HG02870 (cell line): ENCODE results near the gene MSTN.

ENCODE experiments used
- ATAC-seq: cut with Tn5 transposase; IDR thresholded peaks from one replicate; pipeline ENCODE4 v1.9.1; 2021; ENCODE audit warnings: mild to moderate bottlenecking, moderate library complexity; ENCODE audit not compliant: unreplicated experiment

Gene MSTN

DNA sequence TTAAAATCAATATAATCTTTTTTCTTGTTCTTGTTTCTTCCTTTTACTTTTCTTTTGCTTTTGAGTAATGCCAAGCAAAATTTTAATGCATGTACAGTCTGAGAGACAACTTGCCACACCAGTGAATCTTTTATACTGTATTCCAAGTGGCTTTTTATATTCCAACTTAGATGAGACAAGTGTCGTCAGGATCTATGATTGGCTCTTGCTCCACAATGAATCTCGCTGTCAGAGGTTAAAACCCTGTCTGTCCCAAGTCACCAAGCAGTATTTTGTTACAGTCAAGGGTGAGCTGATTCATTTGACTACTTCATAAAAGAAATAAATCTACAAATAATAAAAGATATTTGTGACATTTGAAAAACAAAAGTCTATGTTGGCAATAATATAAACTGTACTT is at the start of gene MSTN:
MSTN (minus strand) TSS at position 129 of the 400 bp plus-strand sequence. CDS start 133 bp downstream, outside the sequence.
- ATAC-seq, result no peak

GRCh38 chr2:190111166-190111565 is 48.6 kb upstream of the MSTN start:
- ATAC-seq, result no peak

DNA sequence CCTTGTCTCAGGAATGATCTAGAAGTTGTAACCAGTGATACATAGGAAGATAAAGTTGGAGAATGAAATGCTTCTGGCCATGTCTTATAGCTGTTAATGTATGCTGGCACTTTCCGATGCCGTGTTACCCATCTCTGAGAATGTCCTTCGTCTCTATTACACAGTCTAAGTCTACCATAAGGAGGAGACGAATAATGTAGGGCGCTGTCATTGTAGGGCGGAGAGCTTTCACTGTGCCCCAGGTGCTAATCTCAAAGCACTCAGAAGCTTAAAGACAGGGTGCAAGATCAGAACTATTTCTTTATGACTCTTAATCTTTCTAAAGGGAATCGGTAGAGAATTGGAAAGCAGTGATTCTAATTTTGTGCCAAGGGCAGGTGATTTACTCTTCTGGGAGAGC is 48.2 kb upstream of the MSTN start:
- no peak for ATAC-seq

DNA sequence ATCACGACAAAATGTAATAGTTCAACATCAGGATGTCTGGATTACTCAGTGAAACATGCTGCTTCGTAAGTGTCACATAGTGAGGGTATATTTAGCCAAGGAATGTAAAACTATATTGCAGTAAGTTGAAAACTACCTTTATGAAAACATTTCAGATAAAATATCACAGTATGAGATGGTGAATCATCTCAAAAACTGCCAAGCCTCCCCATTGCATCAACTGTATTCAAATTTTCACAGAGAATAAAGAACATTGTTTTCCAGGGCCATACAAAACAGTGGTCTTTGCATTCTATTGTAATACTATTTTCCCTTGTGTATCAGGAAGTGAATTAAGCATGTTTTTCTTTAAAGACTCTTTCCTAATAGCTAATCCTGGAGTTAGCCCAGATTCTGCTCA is 47.6 kb upstream of the MSTN start:
- ATAC-seq, result no peak

- no peak for ATAC-seq
Measured at GRCh38 chr2:190107409-190107808, 44.9 kb upstream of the MSTN start.

GRCh38 chr2:190106783-190107182 is 44.3 kb upstream of the MSTN start:
- no peak for ATAC-seq

DNA sequence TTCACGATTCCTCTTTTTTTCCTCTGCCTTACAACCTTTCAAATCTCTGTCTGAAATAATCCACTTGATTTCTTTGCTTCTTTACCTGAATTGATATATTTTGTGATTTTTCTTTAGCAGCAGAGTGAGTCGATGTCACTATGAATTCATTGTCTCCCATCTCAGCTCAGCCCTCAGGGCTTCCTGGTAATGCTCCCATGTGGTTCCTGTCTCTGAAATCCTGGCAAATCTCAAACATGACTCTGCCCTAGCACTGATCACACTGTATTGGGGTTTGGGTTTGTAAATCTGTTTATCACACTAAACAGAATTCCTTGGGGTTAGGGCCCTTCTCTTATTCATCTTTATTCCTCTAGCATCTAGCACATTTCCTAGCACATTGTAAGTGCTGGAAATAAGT is 43.0 kb upstream of the MSTN start:
- ATAC-seq, result no peak

- ATAC-seq, result no peak
Measured at GRCh38 chr2:190103144-190103543, 40.6 kb upstream of the MSTN start.

- no peak for ATAC-seq
Measured at GRCh38 chr2:190099890-190100697, 37.6 kb upstream of the MSTN start.

DNA sequence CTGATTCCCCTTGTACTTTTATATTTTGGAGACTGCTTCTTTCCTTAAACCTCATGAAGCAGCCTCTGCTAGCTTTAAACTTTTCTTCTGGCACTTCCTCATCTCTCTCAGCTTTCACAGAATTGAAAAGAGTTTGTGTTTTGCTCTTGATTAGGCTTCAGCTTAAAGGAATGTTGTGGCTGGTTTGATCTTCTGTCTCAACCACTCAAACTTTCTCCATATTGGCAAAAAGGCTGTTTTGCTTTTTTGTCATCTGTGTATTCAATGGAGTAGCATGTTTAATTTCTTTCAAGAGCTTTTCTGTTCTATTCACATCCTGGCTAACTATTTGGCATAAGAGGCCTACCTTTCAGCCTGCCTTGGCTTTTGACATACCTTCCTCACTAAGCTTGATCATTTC is 36.3 kb upstream of the MSTN start:
- ATAC-seq, result no peak

DNA sequence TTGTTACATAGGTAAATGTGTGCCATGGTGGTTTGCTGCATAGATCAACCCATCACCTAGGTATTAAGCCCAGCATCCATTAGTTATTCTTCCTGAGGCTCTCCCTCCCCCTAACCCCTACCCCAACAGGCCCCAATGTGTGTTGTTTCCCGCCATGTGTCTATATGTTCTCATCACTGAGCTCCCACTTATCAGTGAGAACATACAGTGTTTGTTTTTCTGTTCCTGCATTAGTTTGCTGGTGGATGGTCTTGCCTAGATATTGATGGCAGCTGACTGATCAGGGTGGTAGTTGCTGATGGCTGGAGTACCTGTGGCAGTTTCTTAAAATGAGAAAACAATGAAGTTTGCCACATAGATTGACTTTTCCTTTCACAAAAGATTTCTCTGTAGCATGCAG is 34.6 kb upstream of the MSTN start:
- no peak for ATAC-seq

GRCh38 chr2:190094316-190094871 is 31.9 kb upstream of the MSTN start:
- no peak for ATAC-seq

GRCh38 chr2:190093793-190094192 is 31.3 kb upstream of the MSTN start:
- ATAC-seq, result no peak

DNA sequence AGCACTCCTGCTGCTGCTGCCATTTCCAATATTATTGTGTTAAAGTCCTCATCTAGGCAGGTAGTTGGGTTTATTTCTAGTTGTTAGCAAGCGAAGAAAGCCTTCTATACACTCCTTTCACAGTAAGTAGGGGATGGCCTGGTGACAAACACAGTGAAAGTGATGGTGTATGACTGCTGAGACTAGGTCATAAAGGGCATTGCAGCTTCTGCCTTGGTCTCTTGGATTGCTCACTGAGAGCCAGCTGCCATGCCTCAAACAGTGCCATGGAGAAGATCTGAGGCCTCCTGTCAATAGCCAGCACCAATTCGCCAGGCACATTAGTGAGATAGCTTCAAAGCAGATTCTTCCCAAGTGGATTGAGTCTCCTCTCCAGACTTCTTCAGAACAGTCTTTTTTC is 27.6 kb upstream of the MSTN start:
- ATAC-seq, result no peak

DNA sequence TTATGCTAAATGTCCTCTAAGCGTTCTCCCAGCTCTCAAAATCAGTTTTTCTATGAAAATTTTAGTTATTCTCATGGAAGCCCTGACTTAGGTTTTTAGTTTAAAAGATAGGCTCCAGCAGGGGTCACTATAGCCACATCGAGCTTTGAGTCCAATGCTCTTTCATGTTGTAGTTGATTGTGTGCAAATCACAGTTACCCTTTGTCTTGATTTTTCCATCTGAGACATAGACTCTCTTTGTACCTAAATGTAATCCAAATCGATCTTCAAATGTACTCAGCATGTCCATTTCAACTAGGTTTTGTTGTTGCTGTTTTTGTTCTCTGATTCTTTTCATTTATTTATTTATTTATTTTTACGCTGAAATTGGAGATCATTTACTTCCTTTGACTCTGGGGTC is 26.4 kb upstream of the MSTN start:
- peak; percentile 70 for ATAC-seq

DNA sequence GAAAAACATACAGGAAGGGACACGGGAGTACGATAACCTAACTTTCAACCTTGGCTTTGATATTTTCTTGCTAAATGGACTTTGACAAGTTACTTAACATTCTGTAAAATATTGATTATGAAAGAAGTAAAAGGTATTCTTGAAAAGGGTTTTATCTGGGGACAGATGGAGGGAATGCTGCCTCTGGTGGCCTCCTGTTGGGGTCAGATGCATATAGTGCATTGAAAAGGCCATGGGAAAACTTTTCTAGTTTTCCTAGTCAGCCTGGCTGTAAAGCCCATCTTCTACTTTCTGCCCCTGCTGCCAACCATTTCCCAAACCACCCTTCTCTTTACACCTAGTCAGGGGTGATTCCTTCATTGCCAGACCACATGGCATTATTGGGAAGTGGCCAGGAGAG is 22.2 kb upstream of the MSTN start:
- no peak for ATAC-seq

- no peak for ATAC-seq
Measured at GRCh38 chr2:190082118-190082517, 19.6 kb upstream of the MSTN start.

DNA sequence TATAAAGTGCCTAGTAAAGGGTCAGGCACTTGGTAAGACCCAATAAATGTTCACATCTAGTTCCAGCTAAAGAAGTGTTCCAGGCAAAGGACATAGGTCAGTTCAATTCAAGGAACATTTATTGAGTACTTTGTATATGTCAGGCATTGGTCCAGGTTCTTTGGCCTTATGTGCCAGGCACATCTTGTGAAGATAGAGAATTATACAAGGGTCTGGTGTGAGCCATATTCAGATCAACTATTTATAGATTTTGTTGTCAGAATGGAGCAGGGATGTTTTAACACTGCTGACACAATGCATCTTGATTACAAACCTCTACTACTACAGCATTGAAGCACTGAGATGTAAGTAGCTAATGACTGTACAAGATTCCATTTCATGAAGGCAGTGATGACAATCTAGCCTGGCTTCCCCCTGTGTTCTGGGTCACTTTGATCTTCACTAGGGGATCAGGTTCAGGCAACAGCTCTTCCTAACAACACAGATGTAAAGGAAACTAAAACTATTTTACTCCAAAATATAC is 18.1 kb upstream of the MSTN start:
- ATAC-seq, result no peak

DNA sequence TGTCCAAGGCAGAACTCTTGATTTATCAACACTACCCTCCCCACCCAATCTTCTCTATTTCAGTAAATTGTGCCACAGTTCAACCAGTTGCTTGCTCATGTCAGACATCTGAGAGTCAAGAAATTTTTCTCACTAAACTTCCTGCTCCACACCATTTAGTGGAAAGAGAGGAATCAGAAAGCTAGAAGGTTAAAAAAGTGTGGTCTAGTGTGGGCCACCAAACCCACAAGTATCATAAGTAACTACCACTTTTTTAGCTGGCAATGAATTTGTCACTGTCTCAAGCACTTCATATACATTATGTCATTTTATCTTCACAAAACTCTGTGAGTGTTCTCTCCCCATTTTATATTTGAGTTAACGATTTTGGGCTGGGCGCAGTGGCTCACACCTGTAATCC is 16.6 kb upstream of the MSTN start:
- ATAC-seq, result no peak

- no peak for ATAC-seq
Measured at GRCh38 chr2:190075623-190076022, 13.1 kb upstream of the MSTN start.

DNA sequence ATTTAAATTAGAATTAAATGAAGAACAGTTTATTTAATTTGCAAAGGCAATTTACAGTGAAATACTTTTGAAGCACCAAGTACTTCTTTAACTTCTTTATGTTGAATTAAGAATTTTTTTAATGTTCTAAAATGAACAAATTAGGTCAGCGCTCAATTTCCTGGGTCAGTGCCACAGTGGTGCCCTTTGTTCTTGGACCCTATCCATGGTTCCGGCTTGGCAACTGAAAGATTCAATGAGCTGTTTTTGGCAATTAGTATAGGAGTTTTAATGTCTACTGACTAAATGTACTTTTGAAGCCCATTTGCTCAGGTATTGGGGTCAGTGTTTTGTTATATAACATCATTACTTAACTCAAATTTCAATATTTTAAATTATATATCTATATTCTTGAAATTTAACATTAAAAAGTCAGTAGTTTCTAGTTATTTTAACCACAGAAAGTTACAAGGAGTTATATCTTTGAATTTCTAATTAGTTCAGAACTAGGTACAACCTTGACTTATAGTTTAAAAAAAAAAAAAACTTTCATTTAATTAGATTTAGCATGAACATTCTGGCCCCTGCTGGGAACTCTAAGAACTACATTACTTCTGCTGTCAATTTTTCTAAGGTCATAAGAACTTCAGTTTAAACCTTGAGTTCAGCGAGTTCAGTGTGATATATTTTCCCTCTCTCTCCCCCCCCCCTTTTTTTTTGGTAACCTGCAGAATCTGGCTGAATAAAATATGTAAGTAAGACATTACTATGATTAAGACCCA is 7.6 kb upstream of the MSTN start:
- peak; percentile 65 for ATAC-seq

DNA sequence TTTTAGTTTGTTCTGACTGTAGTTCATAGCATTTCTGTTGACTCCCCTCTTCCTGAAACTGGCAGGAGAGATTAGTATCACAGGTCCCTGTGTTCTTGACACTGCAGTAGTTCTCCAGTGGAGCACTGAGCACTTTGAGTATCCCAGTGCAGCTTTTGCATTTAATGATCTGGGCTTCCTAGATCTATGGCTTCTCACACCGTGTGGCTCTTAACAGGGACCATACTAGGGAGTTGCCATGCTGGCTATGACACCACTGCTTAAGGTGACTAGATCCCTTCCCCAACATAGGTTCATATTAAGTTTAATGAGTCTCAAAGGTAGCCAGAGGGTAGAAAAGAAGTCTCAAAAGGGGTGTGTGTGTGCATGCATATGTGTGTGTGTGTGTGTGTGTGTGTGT is 6.2 kb upstream of the MSTN start:
- ATAC-seq, result no peak
